Thymus (tissue), 11 donors: Measurements from ENCODE around the gene SCARF2. TPM values are rescaled to one million over a fixed set of nuclear protein-coding genes. Genes with fewer than 3 reads are reported as not detected.
A peak's percentile ranks its signal among the peaks of the same experiment; 100 is the strongest.

Experiments used
- DNase-seq, 9 donors: peaks; one replicate each; pipeline ENCODE4 v3.0.0-alpha.2; 2013; ENCODE audit warnings: low spot score in 9 of 9, low read depth in 6 of 9, missing footprints in 1 of 9
- H3K27ac ChIP-seq, 2 donors: one replicate each; pipeline ENCODE4 v1.5.1; 2013; ENCODE audit warnings: control low read depth in 1 of 2, low read depth in 1 of 2, low read length in 1 of 2, mild to moderate bottlenecking in 1 of 2, moderate library complexity in 1 of 2
- H3K27me3 ChIP-seq, 2 donors: one replicate each; pipeline ENCODE4 v1.5.1; 2013; ENCODE audit warnings: low read length in 1 of 2; ENCODE audit not compliant: control insufficient read depth in 2 of 2, insufficient read depth in 1 of 2
- H3K36me3 ChIP-seq, 2 donors: one replicate each; pipeline ENCODE4 v1.5.1; 2013; ENCODE audit warnings: low read length in 1 of 2, mild to moderate bottlenecking in 1 of 2, moderate library complexity in 1 of 2; ENCODE audit not compliant: control insufficient read depth in 2 of 2, insufficient read depth in 2 of 2
- H3K4me1 ChIP-seq, 2 donors: one replicate each; pipeline ENCODE4 v1.5.1; 2013; ENCODE audit warnings: low read length in 2 of 2; ENCODE audit not compliant: control insufficient read depth in 2 of 2, insufficient read depth in 2 of 2
- H3K4me3 ChIP-seq, 2 donors: one replicate each; pipeline ENCODE4 v1.5.1; 2013; ENCODE audit warnings: low read length in 2 of 2, control low read depth in 1 of 2, mild to moderate bottlenecking in 1 of 2
- H3K9me3 ChIP-seq, 2 donors: one replicate each; pipeline ENCODE4 v1.5.1; 2013; ENCODE audit warnings: low read length in 1 of 2, mild to moderate bottlenecking in 1 of 2; ENCODE audit not compliant: control insufficient read depth in 2 of 2, insufficient read depth in 1 of 2
- WGBS: extraction: QIAGEN DNeasy Blood & Tissue Kit; methylation state at CpG from one replicate; pipeline ENCODE4 v1.1.7; 2013; 5-methylcytosine and 5-hydroxymethylcytosine counted together
- polyA plus RNA-seq: library from polyadenylated mRNA; stranded (reverse); fragments of 200-250 nt; gene quantifications from one replicate; pipeline ENCODE4 v1.2.3, GENCODE V29; 2013
- total RNA-seq: library from RNA; stranded (reverse); fragments of 120-200 nt; gene quantifications from one replicate; pipeline ENCODE4 v1.2.4, GENCODE V29; 2013
- donor health status: healthy.

The SCARF2 gene
- total and polyA plus RNA-seq, 2 donors, result 0.38 to 1.3 TPM

GRCh38 chr22:20442485-20443284 is 5.1 kb upstream of the SCARF2 start:
- Histone ChIP-seq H3K36me3 (peaks cover 0 to 8% of the 10 kb centered on the region in 2 donors), H3K27me3 (peaks cover 11 to 33% of the 10 kb centered on the region in 2 donors), H3K4me1 (no peaks in the 10 kb centered on the region), H3K27ac (no peak overlapping the region), H3K4me3 (no peak overlapping the region), H3K9me3 (no peaks in the 10 kb centered on the region)
- 95% methylated on average over 7 of the region's 7 CpGs for WGBS
- no peak for DNase-seq

- Histone ChIP-seq H3K27ac (no peak overlapping the region), H3K4me1 (peaks cover 0 to 5% of the 10 kb centered on the region in 2 donors), H3K4me3 (no peak overlapping the region), H3K36me3 (peaks cover 0 to 8% of the 10 kb centered on the region in 2 donors), H3K9me3 (no peaks in the 10 kb centered on the region), H3K27me3 (peaks cover 11 to 40% of the 10 kb centered on the region in 2 donors)
- WGBS, result 97% methylated on average over 21 of the region's 21 CpGs
- DNase-seq, result no peak
Observed at GRCh38 chr22:20441631-20442484, 4.2 kb upstream of the SCARF2 start.

DNA sequence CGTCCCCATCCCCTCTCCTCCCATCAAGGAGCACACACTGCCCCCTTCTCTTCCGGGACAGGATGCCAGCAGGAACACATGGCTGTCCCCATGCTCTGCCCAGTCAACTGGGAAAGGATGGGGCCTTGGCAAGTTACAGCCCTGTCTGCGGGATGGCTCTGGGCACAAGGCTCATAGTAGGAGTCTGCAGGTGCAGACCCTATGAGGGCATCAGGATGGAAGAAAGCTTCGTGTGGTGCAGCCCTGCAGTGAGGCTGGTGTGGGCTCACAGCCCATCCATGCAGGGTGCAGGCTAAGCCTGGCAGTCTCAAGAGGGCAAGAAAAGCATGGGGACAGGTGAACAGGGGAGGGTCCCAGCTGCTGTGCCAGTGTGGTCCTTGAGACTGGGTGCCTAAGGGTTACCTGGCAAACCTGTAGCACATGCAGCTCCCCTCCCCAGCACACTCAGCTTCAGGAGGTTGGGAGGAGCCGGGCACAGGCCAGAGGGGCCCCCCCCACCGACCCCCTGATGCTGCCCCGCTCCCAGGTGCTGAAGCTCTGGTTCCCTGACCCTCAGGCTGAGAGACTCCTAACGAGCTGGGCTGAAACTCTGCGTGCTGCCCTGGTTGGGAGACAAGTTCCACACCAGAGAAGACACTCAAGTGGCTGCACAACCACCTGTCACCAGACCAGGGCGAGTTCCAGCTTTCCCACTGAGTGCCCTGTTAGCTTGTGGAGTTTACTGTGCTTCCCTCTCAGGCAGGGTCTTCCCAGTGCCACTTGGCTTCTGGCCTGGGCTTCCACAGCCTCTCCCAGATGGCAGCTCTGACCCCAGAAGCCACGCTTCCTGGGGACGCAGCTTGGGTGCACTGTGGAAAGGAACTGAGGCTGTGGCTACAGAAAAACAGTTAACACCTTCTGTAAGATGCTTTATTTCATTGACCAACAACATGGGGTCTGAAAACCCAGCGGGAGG is 3.3 kb upstream of the SCARF2 start:
- Histone ChIP-seq H3K4me3 (no peak overlapping the region), H3K36me3 (peaks cover 0 to 5% of the 10 kb centered on the region in 2 donors), H3K4me1 (peaks cover 0 to 8% of the 10 kb centered on the region in 2 donors), H3K9me3 (no peaks in the 10 kb centered on the region), H3K27ac (no peak overlapping the region), H3K27me3 (peaks cover 20 to 49% of the 10 kb centered on the region in 2 donors)
- 84% methylated on average over 13 of the region's 13 CpGs for WGBS
- no peak for DNase-seq

DNA sequence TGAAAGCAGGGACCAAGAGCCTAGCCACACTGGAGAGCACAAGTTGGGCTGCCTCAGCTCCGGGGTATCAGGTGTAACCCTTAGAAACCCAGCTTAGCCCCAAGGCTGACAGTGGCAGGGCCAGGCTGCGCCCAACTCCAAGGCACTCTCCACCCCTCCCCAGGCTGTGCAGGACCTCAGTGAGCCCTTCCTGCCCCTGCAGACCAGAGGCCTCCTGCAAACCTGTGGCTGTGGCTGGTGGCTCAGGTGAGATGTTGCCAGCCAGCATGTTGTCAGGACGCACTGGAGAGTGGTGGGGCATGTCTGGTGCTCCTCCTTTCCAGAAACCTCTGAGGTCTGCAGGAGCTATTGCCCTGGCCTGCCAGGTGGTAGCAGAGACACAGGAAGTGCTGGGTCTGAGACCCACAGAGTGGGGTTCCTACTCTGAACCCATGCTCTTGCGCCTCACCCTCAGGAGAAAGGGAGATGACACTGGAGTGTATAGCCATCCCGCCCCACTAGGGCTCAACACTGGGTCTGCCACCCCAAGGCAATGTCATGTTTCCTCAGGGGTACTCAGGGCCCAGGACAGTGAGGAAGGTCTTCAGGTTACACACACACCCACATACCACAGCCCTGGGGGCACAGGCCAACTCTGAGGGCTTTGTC is 2.4 kb upstream of the SCARF2 start:
- Histone ChIP-seq H3K27ac (no peak overlapping the region), H3K9me3 (no peaks in the 10 kb centered on the region), H3K4me3 (no peak overlapping the region), H3K36me3 (peaks cover 0 to 5% of the 10 kb centered on the region in 2 donors), H3K27me3 (peaks cover 29 to 58% of the 10 kb centered on the region in 2 donors), H3K4me1 (peaks cover 0 to 8% of the 10 kb centered on the region in 2 donors)
- WGBS, result 96% methylated on average over 5 of the region's 5 CpGs
- no peak for DNase-seq

GRCh38 chr22:20439556-20439927 is 1.9 kb upstream of the SCARF2 start:
- Histone ChIP-seq H3K4me3 (no peak overlapping the region), H3K27me3 (peaks cover 32 to 63% of the 10 kb centered on the region in 2 donors), H3K27ac (no peak overlapping the region), H3K4me1 (peaks cover 0 to 8% of the 10 kb centered on the region in 2 donors), H3K36me3 (peaks cover 0 to 5% of the 10 kb centered on the region in 2 donors), H3K9me3 (no peaks in the 10 kb centered on the region)
- WGBS, result 98% methylated on average over 4 of the region's 4 CpGs
- no peak for DNase-seq

- Histone ChIP-seq H3K4me3 (no peak overlapping the region), H3K27ac (no peak overlapping the region), H3K9me3 (no peaks in the 10 kb centered on the region), H3K4me1 (peaks cover 0 to 8% of the 10 kb centered on the region in 2 donors), H3K27me3 (peaks cover 37 to 69% of the 10 kb centered on the region in 2 donors), H3K36me3 (peaks cover 0 to 5% of the 10 kb centered on the region in 2 donors)
- no peak for DNase-seq
- WGBS, result 93% methylated on average over 13 of the region's 13 CpGs
Observed at GRCh38 chr22:20438678-20439492, 1.3 kb upstream of the SCARF2 start.

DNA sequence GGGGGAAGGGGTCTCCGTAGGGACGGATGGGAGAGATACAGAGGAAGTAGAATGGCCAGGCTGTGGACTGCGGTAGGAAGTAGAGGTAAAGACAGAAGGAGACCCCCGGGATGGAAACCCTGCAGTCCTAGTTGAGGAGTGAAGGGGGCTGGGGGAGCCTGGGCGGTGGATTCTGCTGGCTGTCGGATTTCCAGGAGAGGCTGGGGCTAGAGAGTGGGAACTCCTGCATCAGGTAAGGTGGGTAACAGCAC is 727 bp upstream of the SCARF2 start:
- no peak for DNase-seq
- WGBS, result 41% methylated on average over 6 of the region's 6 CpGs
- H3K27me3 ChIP-seq, result peaks cover 41 to 75% of the 10 kb centered on the region in 2 donors
- no peak overlapping the region for H3K27ac ChIP-seq
- peak overlapping the region in 1 of 2 donors; percentile 20 for H3K4me3 ChIP-seq
- peaks cover 0 to 8% of the 10 kb centered on the region in 2 donors for H3K4me1 ChIP-seq
- no peaks in the 10 kb centered on the region for H3K9me3 ChIP-seq
- H3K36me3 ChIP-seq, result peaks cover 0 to 5% of the 10 kb centered on the region in 2 donors
